ENCODE results near the gene ADGRD1.
"Not testable (repeated sequence)": the region's sequence is repeated elsewhere in the genome, so short reads cannot be mapped to it uniquely, and the experiment has no call there.

The ADGRD1 gene

GRCh38 chr12:131106349-131106941, 152.7 kb downstream of the ADGRD1 start:
- Mint-ChIP-seq H3K27ac (peak overlapping the region; percentile 76), H3K4me3 (no peak overlapping the region)

GRCh38 chr12:131108177-131108955, 154.7 kb downstream of the ADGRD1 start:
- Mint-ChIP-seq H3K9me3 (peaks cover 6% of the 10 kb centered on the region), H3K27ac (no peak overlapping the region), H3K36me3 (no peaks in the 10 kb centered on the region), H3K4me3 (no peak overlapping the region), H3K4me1 (peaks cover 18% of the 10 kb centered on the region), H3K27me3 (peaks cover 54% of the 10 kb centered on the region)
- no peak for ATAC-seq

More at GRCh38 chr12:131106349-131106941, 152.7 kb downstream of the ADGRD1 start:
- Mint-ChIP-seq H3K36me3 (no peaks in the 10 kb centered on the region), H3K9me3 (peaks cover 6% of the 10 kb centered on the region), H3K27me3 (peaks cover 40% of the 10 kb centered on the region), H3K4me1 (peaks cover 25% of the 10 kb centered on the region)
- no peak for ATAC-seq

GRCh38 chr12:131111446-131111845, 157.7 kb downstream of the ADGRD1 start:
- ATAC-seq, result no peak
- Mint-ChIP-seq H3K27ac (no peak overlapping the region), H3K4me1 (no peaks in the 10 kb centered on the region), H3K36me3 (no peaks in the 10 kb centered on the region), H3K4me3 (no peak overlapping the region), H3K27me3 (peaks cover 63% of the 10 kb centered on the region), H3K9me3 (peaks cover 6% of the 10 kb centered on the region)

- peaks cover 6% of the 10 kb centered on the region for H3K9me3 Mint-ChIP-seq
- ATAC-seq, result peak; percentile 54
- peaks cover 63% of the 10 kb centered on the region for H3K27me3 Mint-ChIP-seq
- no peak overlapping the region for H3K27ac Mint-ChIP-seq
- no peak overlapping the region for H3K4me3 Mint-ChIP-seq
- no peaks in the 10 kb centered on the region for H3K36me3 Mint-ChIP-seq
- no peaks in the 10 kb centered on the region for H3K4me1 Mint-ChIP-seq
Measured at GRCh38 chr12:131112021-131112420, 158.3 kb downstream of the ADGRD1 start.

GRCh38 chr12:131112700-131113290, 159.1 kb downstream of the ADGRD1 start:
- H3K4me1 Mint-ChIP-seq, result no peaks in the 10 kb centered on the region

GRCh38 chr12:131113568-131114270, 160.0 kb downstream of the ADGRD1 start:
- H3K27ac Mint-ChIP-seq, result no peak overlapping the region
- peaks cover 4% of the 10 kb centered on the region for H3K9me3 Mint-ChIP-seq
- H3K27me3 Mint-ChIP-seq, result peaks cover 72% of the 10 kb centered on the region
- ATAC-seq, result no peak
- H3K4me3 Mint-ChIP-seq, result no peak overlapping the region
- no peaks in the 10 kb centered on the region for H3K36me3 Mint-ChIP-seq
- H3K4me1 Mint-ChIP-seq, result no peaks in the 10 kb centered on the region

More at GRCh38 chr12:131112700-131113290, 159.1 kb downstream of the ADGRD1 start:
- no peak for ATAC-seq
- H3K27ac Mint-ChIP-seq, result no peak overlapping the region
- peaks cover 63% of the 10 kb centered on the region for H3K27me3 Mint-ChIP-seq
- no peak overlapping the region for H3K4me3 Mint-ChIP-seq
- no peaks in the 10 kb centered on the region for H3K36me3 Mint-ChIP-seq
- H3K9me3 Mint-ChIP-seq, result peaks cover 6% of the 10 kb centered on the region

- Mint-ChIP-seq H3K9me3 (peaks cover 3% of the 10 kb centered on the region), H3K4me1 (no peaks in the 10 kb centered on the region), H3K36me3 (no peaks in the 10 kb centered on the region), H3K27me3 (peaks cover 75% of the 10 kb centered on the region), H3K4me3 (no peak overlapping the region), H3K27ac (no peak overlapping the region)
- ATAC-seq, result no peak
Measured at GRCh38 chr12:131114271-131114670, 160.6 kb downstream of the ADGRD1 start.

GRCh38 chr12:131114942-131115584, 161.4 kb downstream of the ADGRD1 start:
- H3K4me1 Mint-ChIP-seq, result no peaks in the 10 kb centered on the region
- no peaks in the 10 kb centered on the region for H3K9me3 Mint-ChIP-seq
- no peak overlapping the region for H3K4me3 Mint-ChIP-seq
- no peak overlapping the region for H3K27ac Mint-ChIP-seq
- H3K36me3 Mint-ChIP-seq, result no peaks in the 10 kb centered on the region
- peaks cover 75% of the 10 kb centered on the region for H3K27me3 Mint-ChIP-seq
- ATAC-seq, result no peak

GRCh38 chr12:131115766-131116467, 162.2 kb downstream of the ADGRD1 start:
- Mint-ChIP-seq H3K9me3 (no peaks in the 10 kb centered on the region), H3K27ac (no peak overlapping the region), H3K27me3 (peaks cover 73% of the 10 kb centered on the region), H3K36me3 (no peaks in the 10 kb centered on the region), H3K4me3 (no peak overlapping the region), H3K4me1 (no peaks in the 10 kb centered on the region)
- ATAC-seq, result no peak

GRCh38 chr12:131116468-131117117, 162.9 kb downstream of the ADGRD1 start:
- Mint-ChIP-seq H3K9me3 (no peaks in the 10 kb centered on the region), H3K36me3 (no peaks in the 10 kb centered on the region)

GRCh38 chr12:131117438-131118245, 163.9 kb downstream of the ADGRD1 start:
- no peak for ATAC-seq
- no peaks in the 10 kb centered on the region for H3K4me1 Mint-ChIP-seq
- no peaks in the 10 kb centered on the region for H3K36me3 Mint-ChIP-seq
- peaks cover 56% of the 10 kb centered on the region for H3K27me3 Mint-ChIP-seq
- H3K4me3 Mint-ChIP-seq, result no peak overlapping the region
- no peaks in the 10 kb centered on the region for H3K9me3 Mint-ChIP-seq
- no peak overlapping the region for H3K27ac Mint-ChIP-seq

More at GRCh38 chr12:131116468-131117117, 162.9 kb downstream of the ADGRD1 start:
- Mint-ChIP-seq H3K27ac (no peak overlapping the region), H3K4me1 (no peaks in the 10 kb centered on the region), H3K4me3 (no peak overlapping the region), H3K27me3 (peaks cover 67% of the 10 kb centered on the region)
- no peak for ATAC-seq

- peaks cover 55% of the 10 kb centered on the region for H3K27me3 Mint-ChIP-seq
- no peak for ATAC-seq
- no peak overlapping the region for H3K4me3 Mint-ChIP-seq
- no peaks in the 10 kb centered on the region for H3K9me3 Mint-ChIP-seq
- no peaks in the 10 kb centered on the region for H3K36me3 Mint-ChIP-seq
- no peaks in the 10 kb centered on the region for H3K4me1 Mint-ChIP-seq
- no peak overlapping the region for H3K27ac Mint-ChIP-seq
Measured at GRCh38 chr12:131118371-131118770, 164.7 kb downstream of the ADGRD1 start.

- not testable (repeated sequence) for H3K4me1 Mint-ChIP-seq, H3K9me3 Mint-ChIP-seq, ATAC-seq, H3K4me3 Mint-ChIP-seq, H3K36me3 Mint-ChIP-seq, H3K27ac Mint-ChIP-seq
- peaks cover 45% of the 10 kb centered on the region for H3K27me3 Mint-ChIP-seq
Measured at GRCh38 chr12:131119345-131119744, 165.6 kb downstream of the ADGRD1 start.
